Peyer's patch (tissue), 4 donors: ENCODE data around the gene SRPRA.

ENCODE experiments used
- POLR2A ChIP-seq, 2 donors: fragments of 450-650 bp; IDR thresholded peaks; one replicate each; pipeline ENCODE4 v1.5.1; 2017; ENCODE audit warnings: antibody characterized with exemption in 2 of 2, mild to moderate bottlenecking in 2 of 2, moderate library complexity in 2 of 2
- TF ChIP-seq, protein P1 (sequence below), 6 experiments: fragments of 450-650 bp in 4 of 6; fragments of 200-600 bp in 2 of 6; sonication (generic) in 1 of 6; IDR thresholded peaks; one replicate each; pipeline ENCODE4 v1.5.1; 2017 to 2019; ENCODE audit warnings: antibody characterized with exemption in 6 of 6, mild to moderate bottlenecking in 3 of 6, moderate library complexity in 1 of 6

DNA sequence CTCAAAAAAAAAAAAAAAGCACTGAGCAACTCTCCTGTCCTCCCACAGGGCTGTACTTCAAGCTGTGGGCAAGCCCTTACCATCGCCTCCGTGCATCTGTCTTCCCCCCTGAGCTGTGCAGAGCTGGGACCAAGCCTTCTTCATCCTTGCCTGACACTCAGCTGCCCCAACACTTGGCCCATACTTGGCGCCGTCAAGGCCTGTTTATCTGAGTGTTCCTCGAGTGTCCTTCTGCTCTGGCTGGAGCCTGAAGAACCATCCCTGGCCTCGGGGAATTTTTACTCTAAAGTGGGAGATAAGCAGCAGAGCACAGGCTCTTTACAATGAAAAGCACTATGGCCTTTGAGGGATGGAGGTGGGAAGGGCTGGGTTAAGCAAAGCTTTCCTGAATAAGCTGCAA is 12.6 kb upstream of the SRPRA start:
- TF ChIP-seq, protein P1, sequence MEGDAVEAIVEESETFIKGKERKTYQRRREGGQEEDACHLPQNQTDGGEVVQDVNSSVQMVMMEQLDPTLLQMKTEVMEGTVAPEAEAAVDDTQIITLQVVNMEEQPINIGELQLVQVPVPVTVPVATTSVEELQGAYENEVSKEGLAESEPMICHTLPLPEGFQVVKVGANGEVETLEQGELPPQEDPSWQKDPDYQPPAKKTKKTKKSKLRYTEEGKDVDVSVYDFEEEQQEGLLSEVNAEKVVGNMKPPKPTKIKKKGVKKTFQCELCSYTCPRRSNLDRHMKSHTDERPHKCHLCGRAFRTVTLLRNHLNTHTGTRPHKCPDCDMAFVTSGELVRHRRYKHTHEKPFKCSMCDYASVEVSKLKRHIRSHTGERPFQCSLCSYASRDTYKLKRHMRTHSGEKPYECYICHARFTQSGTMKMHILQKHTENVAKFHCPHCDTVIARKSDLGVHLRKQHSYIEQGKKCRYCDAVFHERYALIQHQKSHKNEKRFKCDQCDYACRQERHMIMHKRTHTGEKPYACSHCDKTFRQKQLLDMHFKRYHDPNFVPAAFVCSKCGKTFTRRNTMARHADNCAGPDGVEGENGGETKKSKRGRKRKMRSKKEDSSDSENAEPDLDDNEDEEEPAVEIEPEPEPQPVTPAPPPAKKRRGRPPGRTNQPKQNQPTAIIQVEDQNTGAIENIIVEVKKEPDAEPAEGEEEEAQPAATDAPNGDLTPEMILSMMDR (IDR thresholded peaks at IDR 0.05): no peak
- TF ChIP-seq POLR2A (IDR thresholded peaks at IDR 0.05): no peak
